ENCODE data around the gene FAAP100.
A peak's percentile ranks its signal among the peaks of the same experiment; 100 is the strongest.

The FAAP100 gene

DNA sequence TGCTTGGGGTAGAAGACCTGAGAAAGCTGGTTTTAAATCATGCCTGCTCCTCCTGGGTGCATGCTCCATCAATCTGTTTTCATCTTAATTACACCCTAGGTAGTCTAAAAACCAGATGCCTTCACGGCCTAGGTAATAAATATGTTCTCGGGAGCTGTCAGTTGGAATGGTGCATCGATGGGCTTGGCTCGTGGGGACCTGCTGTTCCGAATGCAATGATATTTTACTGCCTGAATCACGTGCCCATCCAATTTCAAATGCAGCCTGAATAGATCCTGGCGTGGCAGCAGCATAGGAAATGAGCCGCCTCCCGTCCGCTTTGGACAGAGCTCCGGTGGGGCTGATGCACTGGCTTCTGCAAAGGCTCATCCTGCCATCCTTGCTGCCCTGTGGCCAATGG is 18.8 kb upstream of the FAAP100 start:
- peaks cover 20 to 28% (median 26%) of the 10 kb centered on the region in 10 experiments for H3K4me1 ChIP-seq
- H4K20me1 ChIP-seq, result peaks cover 25 to 100% (median 86%) of the 10 kb centered on the region in 11 experiments; a peak in 20 of 22 replicates
- no peak for TF ChIP-seq Cebpa-rat (IDR thresholded peaks at IDR 0.05)
- H3K9me3 ChIP-seq (replicated peaks in 1 of 11), result no peaks in the 10 kb centered on the region
- H3K4me3 ChIP-seq, result no peak overlapping the region
- no peak overlapping the region for H3K4me2 ChIP-seq
- H3K27me3 ChIP-seq, result no peaks in the 10 kb centered on the region
- peaks cover 94 to 100% (median 98%) of the 10 kb centered on the region in 11 experiments for H3K36me3 ChIP-seq
- no peak overlapping the region for H3K9ac ChIP-seq
- no peak overlapping the region for H3K27ac ChIP-seq

DNA sequence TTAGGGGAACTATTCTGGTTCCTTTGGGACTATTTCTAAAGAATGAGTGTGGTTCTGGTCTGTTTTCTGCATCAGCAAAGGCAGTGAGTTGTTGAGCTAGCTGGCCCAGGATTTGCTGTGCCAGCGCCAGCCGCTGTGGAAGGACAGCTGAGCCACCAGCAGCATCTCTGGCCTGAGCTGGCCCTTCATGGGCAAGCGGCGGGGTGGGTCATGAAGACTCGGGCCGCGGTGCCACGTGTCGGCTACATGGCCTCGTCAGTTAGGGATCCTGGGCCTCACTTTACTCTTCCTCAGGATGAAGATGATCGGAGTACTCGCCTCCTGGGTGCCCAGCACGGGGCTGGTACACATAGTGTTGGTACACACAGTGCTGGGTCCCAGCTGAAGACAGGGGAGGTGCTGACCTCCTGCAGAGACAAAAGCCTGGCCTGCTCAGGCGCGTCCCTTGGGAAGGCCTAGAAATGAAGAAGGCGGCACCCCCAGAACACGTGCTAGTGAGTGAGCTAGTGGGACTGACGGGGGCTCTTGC is 17.9 kb upstream of the FAAP100 start:
- H3K27ac ChIP-seq, result no peak overlapping the region
- H3K4me2 ChIP-seq, result no peak overlapping the region
- peak overlapping the region in 1 of 11 experiments; percentile 13; a peak in 1 of 22 replicates for H3K9ac ChIP-seq
- peaks cover 21 to 37% (median 29%) of the 10 kb centered on the region in 10 experiments for H3K4me1 ChIP-seq
- peaks cover 95 to 100% (median 98%) of the 10 kb centered on the region in 11 experiments for H3K36me3 ChIP-seq
- H3K9me3 ChIP-seq (replicated peaks in 1 of 11), result no peaks in the 10 kb centered on the region
- no peak for TF ChIP-seq Cebpa-rat (IDR thresholded peaks at IDR 0.05)
- no peaks in the 10 kb centered on the region for H3K27me3 ChIP-seq
- H4K20me1 ChIP-seq, result peaks cover 29 to 100% (median 85%) of the 10 kb centered on the region in 11 experiments; a peak in 20 of 22 replicates
- H3K4me3 ChIP-seq, result no peak overlapping the region

- Histone ChIP-seq H4K20me1 (peaks cover 29 to 84% (median 72%) of the 10 kb centered on the region in 11 experiments; a peak in 20 of 22 replicates), H3K4me2 (peak overlapping the region in 3 of 11 experiments; percentile 26 to 69 (median 65); a peak in 1 of 22 replicates), H3K4me3 (no peak overlapping the region), H3K27ac (no peak overlapping the region; a peak in 1 of 22 replicates), H3K9me3 (replicated peaks in 1 of 11) (no peaks in the 10 kb centered on the region), H3K27me3 (no peaks in the 10 kb centered on the region), H3K9ac (peak overlapping the region in 2 of 11 experiments; percentile 5 to 20; a peak in 2 of 22 replicates), H3K36me3 (peaks cover 95 to 100% (median 99%) of the 10 kb centered on the region in 11 experiments), H3K4me1 (peaks cover 24 to 54% (median 33%) of the 10 kb centered on the region in 10 experiments)
- TF ChIP-seq Cebpa-rat (IDR thresholded peaks at IDR 0.05), result no peak
These were observed 16.3 kb upstream of the FAAP100 start for GRCh38 chr17:81568416-81568815.

DNA sequence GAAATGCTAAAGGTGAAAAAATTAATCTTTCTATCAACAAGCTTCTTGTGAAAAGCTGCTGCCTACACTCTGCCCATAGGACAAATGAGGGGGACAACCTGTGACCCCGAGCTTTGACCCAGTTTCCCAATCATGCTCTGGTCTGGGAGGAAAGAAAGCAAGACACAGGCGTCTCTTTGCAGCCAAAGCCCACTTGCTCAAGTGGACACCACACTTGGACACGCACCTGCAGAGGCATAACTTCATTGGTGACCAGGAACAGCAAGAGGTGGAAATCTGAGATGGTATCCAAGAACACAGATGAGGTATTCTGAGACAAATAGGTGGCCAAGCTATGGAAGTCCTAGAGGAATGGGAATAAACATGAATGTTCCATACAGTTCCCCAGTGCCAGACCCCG is 15.0 kb upstream of the FAAP100 start:
- H3K4me2 ChIP-seq, result peak overlapping the region; percentile 52 to 87 (median 68)
- TF ChIP-seq Cebpa-rat (IDR thresholded peaks at IDR 0.05), result no peak
- peak overlapping the region in 9 of 11 experiments; percentile 13 to 85 (median 57); a peak in 12 of 22 replicates for H3K27ac ChIP-seq
- H3K9ac ChIP-seq, result peak overlapping the region; percentile 12 to 66 (median 49); a peak in 18 of 22 replicates
- H3K4me1 ChIP-seq, result peaks cover 24 to 66% (median 37%) of the 10 kb centered on the region in 10 experiments
- H3K4me3 ChIP-seq, result no peak overlapping the region; a peak in 1 of 20 replicates
- H4K20me1 ChIP-seq, result peaks cover 29 to 72% (median 66%) of the 10 kb centered on the region in 11 experiments; a peak in 20 of 22 replicates
- peaks cover 95 to 100% (median 99%) of the 10 kb centered on the region in 11 experiments for H3K36me3 ChIP-seq
- no peaks in the 10 kb centered on the region for H3K27me3 ChIP-seq
- H3K9me3 ChIP-seq (replicated peaks in 1 of 11), result no peaks in the 10 kb centered on the region

DNA sequence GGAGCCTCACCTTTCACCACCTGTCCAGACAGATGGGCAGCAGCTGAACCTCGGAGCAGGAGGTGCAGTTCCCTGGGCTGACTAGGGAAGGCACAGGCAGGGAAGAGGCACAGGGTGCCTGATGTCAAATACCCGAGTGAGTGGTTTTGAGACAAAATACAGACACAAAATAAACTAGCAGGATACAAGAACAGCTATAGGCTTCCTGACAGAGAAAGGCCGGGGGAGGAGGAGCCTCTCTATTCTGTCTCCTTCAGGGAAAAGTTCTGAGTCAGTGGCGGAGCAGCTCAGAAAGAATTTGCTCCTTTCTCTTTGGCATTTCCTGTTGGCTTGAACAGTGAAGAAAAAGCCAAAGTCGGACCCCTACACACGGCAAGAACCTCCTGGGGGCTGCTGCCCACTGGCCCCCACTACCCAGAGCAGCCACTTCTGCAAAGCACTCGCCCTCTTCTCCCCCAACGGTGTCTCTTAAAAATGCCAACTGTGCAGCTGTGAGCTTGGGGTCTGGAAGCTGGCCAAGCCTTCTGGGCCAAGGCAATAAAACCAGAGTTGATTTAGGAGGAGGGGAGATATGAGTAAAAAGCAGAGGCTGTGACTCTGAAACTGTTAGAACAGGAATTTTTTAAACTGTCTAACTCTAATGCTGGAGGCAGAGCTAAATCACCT is 14.4 kb upstream of the FAAP100 start:
- Histone ChIP-seq H3K4me1 (peaks cover 26 to 72% (median 43%) of the 10 kb centered on the region in 10 experiments), H3K27ac (peak overlapping the region in 10 of 11 experiments; percentile 13 to 85 (median 49); a peak in 16 of 22 replicates), H3K9me3 (replicated peaks in 1 of 11) (no peaks in the 10 kb centered on the region), H3K36me3 (peaks cover 95 to 100% (median 99%) of the 10 kb centered on the region in 11 experiments), H3K27me3 (no peaks in the 10 kb centered on the region), H3K9ac (peak overlapping the region; percentile 29 to 66 (median 49); a peak in 21 of 22 replicates), H4K20me1 (peaks cover 27 to 68% (median 61%) of the 10 kb centered on the region in 11 experiments; a peak in 20 of 22 replicates), H3K4me3 (0 out of 20 replicates have a peak overlapping the region, but pooled peaks of 1 of the 10 experiments have one; percentile 6), H3K4me2 (peak overlapping the region; percentile 52 to 87 (median 68))
- no peak for TF ChIP-seq Cebpa-rat (IDR thresholded peaks at IDR 0.05)

DNA sequence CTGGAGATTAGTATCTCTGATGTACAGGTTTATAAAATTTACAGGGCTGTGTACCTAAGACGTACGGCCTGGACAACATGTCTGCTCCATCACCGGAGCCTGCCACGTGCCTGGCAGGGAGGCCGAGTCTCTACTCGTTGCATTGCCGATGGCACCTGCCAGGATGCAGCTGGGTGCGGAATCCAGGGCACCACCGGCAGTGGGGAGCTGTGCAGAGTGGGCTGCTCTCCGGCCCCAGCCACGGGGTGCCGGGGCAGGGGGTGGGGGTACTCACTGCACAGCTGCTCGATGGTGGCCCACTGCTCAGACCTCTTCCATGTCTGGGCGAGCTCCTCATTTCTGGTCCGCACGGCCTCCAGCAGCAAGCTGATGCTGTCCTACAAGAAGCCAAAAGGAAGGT is 13.1 kb upstream of the FAAP100 start:
- Histone ChIP-seq H3K4me1 (peaks cover 38 to 86% (median 56%) of the 10 kb centered on the region in 10 experiments), H3K36me3 (peaks cover 86 to 100% (median 98%) of the 10 kb centered on the region in 11 experiments)

GRCh38 chr17:81564778-81565177 is 12.6 kb upstream of the FAAP100 start:
- Histone ChIP-seq H3K36me3 (peaks cover 86 to 100% (median 98%) of the 10 kb centered on the region in 11 experiments), H3K4me1 (peaks cover 38 to 90% (median 58%) of the 10 kb centered on the region in 10 experiments), H3K9ac (peak overlapping the region in 2 of 11 experiments; percentile 17 to 46; a peak in 4 of 22 replicates), H4K20me1 (peaks cover 21 to 64% (median 43%) of the 10 kb centered on the region in 11 experiments; a peak in 20 of 22 replicates), H3K27me3 (no peaks in the 10 kb centered on the region), H3K4me3 (no peak overlapping the region), H3K27ac (peak overlapping the region in 4 of 11 experiments; percentile 1 to 85 (median 53); a peak in 7 of 22 replicates), H3K9me3 (replicated peaks in 1 of 11) (no peaks in the 10 kb centered on the region), H3K4me2 (peak overlapping the region in 3 of 11 experiments; percentile 25 to 40 (median 39); a peak in 3 of 22 replicates)
- TF ChIP-seq Cebpa-rat (IDR thresholded peaks at IDR 0.05), result no peak

More for the DNA sequence above, 13.1 kb upstream of the FAAP100 start:
- TF ChIP-seq Cebpa-rat (IDR thresholded peaks at IDR 0.05), result no peak
- H3K9ac ChIP-seq, result 0 out of 22 replicates have a peak overlapping the region, but pooled peaks of 1 of the 11 experiments have one; percentile 46
- no peaks in the 10 kb centered on the region for H3K27me3 ChIP-seq
- H3K9me3 ChIP-seq (replicated peaks in 1 of 11), result no peaks in the 10 kb centered on the region
- no peak overlapping the region for H3K4me3 ChIP-seq
- peaks cover 21 to 66% (median 47%) of the 10 kb centered on the region in 11 experiments; a peak in 20 of 22 replicates for H4K20me1 ChIP-seq
- H3K27ac ChIP-seq, result peak overlapping the region in 3 of 11 experiments; percentile 60 to 85 (median 68); a peak in 4 of 22 replicates
- peak overlapping the region in 2 of 11 experiments; percentile 39 to 40; a peak in 4 of 22 replicates for H3K4me2 ChIP-seq

DNA sequence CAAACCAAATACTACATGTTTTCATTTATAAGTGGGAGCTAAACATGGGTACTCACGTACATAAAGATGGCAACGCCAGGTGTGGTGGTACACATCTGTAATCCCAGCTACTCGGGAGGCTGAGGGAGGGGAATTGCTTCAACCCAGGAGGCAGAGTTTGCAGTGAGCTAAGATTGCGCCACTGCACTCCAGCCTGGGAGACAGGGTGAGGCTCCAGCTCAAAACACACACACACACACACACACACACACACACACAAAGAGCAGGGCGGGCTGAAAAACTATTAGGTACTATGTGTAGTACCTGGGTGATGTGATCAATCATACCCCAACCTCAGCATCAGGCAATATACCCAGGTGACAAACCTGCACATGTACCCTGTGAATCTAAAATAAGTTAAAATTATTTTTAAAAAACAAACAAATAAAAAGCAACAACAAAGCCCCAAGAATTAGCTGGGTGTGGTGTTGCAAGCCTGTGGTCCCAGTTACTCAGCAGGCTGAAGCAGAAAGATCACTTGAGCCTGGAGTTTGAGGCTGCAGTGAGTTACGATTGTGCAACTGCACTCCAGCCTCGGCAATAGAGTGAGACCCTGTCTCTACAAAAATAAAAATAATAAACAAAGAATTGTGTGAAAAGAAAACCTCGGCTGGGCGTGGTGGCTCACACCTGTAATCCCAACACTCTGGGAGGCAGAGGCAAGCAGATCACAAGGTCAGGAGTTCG is 11.9 kb upstream of the FAAP100 start:
- Histone ChIP-seq H3K9me3 (replicated peaks in 1 of 11) (no peaks in the 10 kb centered on the region), H4K20me1 (peaks cover 16 to 64% (median 39%) of the 10 kb centered on the region in 11 experiments; a peak in 20 of 22 replicates), H3K9ac (peak overlapping the region in 3 of 11 experiments; percentile 17 to 46 (median 21); a peak in 4 of 22 replicates), H3K27me3 (no peaks in the 10 kb centered on the region), H3K27ac (peak overlapping the region in 4 of 11 experiments; percentile 7 to 85 (median 53); a peak in 6 of 22 replicates), H3K4me1 (peaks cover 38 to 98% (median 64%) of the 10 kb centered on the region in 10 experiments), H3K4me3 (no peak overlapping the region), H3K36me3 (peaks cover 83 to 100% (median 98%) of the 10 kb centered on the region in 11 experiments), H3K4me2 (peak overlapping the region in 3 of 11 experiments; percentile 25 to 40 (median 39); a peak in 4 of 22 replicates)
- TF ChIP-seq Cebpa-rat (IDR thresholded peaks at IDR 0.05), result peak in 7 of 11 experiments; percentile 39 to 83 (median 58); a peak in 8 of 22 replicates
